Tongue (tissue), 2 donors: ENCODE data around the gene CT55. TPM values are rescaled to one million over a fixed set of nuclear protein-coding genes. Genes with fewer than 3 reads are reported as not detected.
A peak's percentile ranks its signal among the peaks of the same experiment; 100 is the strongest.
"Not testable (repeated sequence)": the region's sequence is repeated elsewhere in the genome, so short reads cannot be mapped to it uniquely, and the experiment has no call there.

Experiments
- DNase-seq: peaks from one replicate; pipeline ENCODE4 v3.0.0-alpha.2; 2015
- total RNA-seq: library from RNA; depleted of rRNA; stranded (reverse); fragments of >200 nt; gene quantifications from one replicate; pipeline ENCODE4 v1.2.3, GENCODE V29; 2014

The CT55 gene
- total RNA-seq, result not detected

- DNase-seq, result no peak
These were observed at the start of gene CT55 for GRCh38 chrX:135170877-135171519. Gene CT55 (minus strand): TSS chrX:135171398. CDS start chrX:135171171, 227 bp downstream.

- no peak for DNase-seq
These were observed 42.1 kb upstream of the CT55 start for GRCh38 chrX:135213200-135213844.

GRCh38 chrX:135206427-135206826 lies 35.2 kb upstream of the CT55 start:
- DNase-seq, result not testable (repeated sequence)

DNA sequence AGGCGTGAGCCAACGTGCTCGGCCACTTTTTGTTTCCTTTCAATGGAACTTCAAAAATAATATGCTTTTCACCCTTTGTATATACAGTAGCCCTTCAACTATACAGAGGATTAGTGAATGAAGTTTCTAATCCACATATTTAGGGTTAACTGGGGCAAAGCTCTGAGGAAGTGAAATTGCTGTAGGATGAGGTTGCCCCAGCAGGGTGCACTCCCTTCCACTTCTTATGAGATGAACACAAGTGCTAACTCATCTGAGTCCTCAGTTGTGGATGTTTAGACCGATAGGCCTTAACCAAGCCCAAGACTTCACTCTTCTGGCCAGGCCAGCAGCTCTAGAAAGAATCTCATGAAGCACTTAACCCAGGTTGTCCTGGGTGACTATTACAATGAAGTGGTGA lies 29.1 kb upstream of the CT55 start:
- no peak for DNase-seq

- no peak for DNase-seq
These were observed 23.5 kb upstream of the CT55 start for GRCh38 chrX:135194684-135195083.

DNA sequence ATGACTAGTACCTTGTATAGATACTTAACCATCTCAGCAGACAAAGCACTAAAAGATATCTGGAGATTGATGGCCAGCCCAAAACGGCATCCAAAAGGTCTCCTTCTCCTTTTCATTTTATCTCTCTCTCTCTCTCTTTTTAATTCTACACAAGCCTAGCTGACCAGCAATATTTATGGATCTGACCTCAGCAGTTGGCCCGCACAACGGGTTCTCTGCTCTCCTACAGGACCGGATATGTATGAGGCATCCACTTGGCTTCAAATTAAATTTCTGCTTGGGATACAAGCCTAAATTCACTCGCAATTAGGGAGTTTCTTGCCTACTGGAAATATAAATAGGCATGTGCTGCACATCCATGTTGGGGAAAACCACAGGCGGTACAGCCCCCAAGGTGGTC lies 22.5 kb upstream of the CT55 start:
- DNase-seq, result no peak

GRCh38 chrX:135191838-135192237 lies 20.6 kb upstream of the CT55 start:
- no peak for DNase-seq

DNA sequence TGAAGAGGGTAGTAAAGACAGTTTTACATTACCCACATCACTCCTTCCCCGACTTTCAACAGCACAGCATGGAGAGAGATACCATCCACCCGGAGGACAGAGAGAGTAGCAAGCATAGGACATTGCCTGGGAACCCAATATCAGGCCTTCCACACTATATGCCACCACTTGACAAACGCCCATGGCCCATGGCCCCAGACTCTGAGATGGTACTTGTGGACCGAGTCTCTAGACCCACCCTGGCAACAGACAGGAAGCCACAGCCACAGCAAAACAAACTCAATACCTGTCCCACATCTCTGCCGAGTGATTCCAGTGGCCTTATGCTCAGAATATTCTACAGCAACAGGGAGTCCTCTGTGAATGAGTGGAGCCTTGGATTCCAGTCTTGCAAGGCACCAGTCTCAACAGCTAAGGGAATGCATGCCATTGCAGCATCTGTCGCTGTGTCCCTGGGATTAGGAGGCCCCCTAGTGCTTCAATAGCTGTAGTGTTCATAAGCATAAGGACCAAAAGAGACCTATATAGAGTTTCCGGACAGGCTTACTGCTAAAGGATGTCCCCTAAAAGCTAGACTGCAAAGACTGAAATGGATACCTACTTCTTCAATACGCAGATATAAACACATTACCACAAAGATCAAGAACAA lies 14.7 kb upstream of the CT55 start:
- DNase-seq, result peak; percentile 72

DNA sequence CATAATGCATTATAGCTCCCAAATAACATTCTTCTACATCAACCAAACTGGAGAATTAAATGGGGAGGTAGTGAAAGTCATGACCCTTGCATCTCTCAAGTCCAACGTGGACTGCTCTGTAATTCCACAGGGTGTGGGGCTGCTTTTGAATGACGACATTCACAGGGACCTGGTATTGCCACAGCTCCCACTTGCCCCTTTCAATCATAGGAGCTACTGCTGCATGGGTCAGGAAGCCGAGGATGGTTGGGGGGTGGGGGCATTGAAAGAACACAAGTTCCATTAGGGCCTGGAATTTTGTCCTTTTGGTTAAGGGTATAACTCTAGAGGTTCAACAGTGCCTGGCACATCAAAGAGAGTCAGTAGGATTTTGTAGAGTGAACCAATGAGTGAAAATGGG lies 7.4 kb upstream of the CT55 start:
- DNase-seq, result no peak

- no peak for DNase-seq
These were observed 730 bp downstream of the CT55 start for GRCh38 chrX:135170468-135170867.

GRCh38 chrX:135169534-135169933 lies 1.7 kb downstream of the CT55 start:
- not testable (repeated sequence) for DNase-seq

GRCh38 chrX:135168486-135168885 lies 2.7 kb downstream of the CT55 start:
- DNase-seq, result no peak

GRCh38 chrX:135154688-135155087 lies 16.5 kb downstream of the CT55 start:
- not testable (repeated sequence) for DNase-seq

DNA sequence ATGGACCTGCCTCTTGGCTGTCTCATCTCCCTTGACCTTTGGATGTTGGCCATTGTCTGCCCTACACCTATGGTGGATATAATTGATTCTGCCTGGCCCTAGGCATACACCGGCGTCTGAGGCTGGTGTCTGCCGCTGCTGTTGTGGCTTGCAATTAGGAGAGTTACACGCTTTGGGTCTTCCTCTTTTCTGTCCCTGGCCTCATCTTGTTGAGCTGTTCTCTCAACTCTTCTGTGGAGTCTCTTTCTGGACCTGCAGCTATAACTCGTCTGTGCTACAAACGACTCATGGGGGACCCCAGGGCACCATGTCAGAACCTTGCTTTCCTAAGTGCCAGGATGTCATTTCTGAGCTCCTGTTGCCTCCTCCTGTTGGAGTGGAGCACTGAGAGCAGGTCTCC lies 45.1 kb downstream of the CT55 start:
- not testable (repeated sequence) for DNase-seq

DNA sequence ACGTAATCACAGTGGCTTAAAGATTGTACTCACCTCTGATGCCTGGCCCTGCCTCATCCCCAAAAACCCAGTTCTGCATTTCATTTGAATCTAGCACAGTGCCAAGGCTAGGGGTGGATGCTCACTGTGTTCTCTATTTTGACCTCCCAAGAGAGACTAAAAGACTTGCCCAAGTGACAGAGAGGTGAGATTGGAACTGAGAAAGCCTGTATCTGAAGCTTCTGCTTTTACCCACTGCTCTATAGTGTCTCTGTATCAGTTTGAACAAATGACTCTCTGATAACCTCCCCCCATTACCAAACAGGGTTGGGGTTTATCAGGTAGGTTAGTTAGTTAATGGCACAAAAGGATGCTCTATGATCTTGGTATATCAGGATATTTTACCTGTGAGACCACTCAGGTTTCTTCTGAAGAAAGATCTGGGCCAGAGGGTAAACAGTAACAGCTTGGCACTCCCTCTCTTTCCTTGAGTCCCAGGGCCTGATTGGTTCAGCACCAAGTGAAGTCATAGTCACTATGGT lies 51.1 kb downstream of the CT55 start, which contains the start of gene ETDB:
Gene ETDB (minus strand): TSS at position 471 of the 521 bp plus-strand sequence. CDS start 1,265 bp downstream, outside the sequence.
- not testable (repeated sequence) for DNase-seq

- DNase-seq, result not testable (repeated sequence)
These were observed 55.1 kb downstream of the CT55 start for GRCh38 chrX:135116064-135116463.

GRCh38 chrX:135114392-135114791 lies 56.8 kb downstream of the CT55 start:
- no peak for DNase-seq

DNA sequence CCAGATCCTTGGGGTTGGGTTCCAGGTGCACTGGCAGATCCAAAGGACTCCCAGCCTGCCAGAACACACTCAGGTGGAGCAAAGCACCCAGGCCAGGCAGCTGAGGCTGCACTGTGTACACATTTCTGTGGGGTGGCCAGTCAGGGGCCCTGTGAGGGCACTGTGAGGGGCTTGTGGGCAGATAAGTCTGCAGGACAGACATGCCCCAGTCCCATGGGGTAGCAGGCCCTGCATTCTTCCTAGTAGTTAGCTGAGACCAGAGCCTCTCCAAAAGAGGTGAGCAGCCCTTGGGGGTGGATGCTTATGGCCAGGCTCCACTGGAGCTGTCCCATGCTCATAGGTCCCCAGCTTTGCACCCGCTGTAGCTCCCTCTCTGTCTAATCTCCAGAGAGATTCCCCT lies 58.5 kb downstream of the CT55 start:
- no peak for DNase-seq

GRCh38 chrX:135112096-135112729 lies 59.0 kb downstream of the CT55 start:
- peak; percentile 8 for DNase-seq

DNA sequence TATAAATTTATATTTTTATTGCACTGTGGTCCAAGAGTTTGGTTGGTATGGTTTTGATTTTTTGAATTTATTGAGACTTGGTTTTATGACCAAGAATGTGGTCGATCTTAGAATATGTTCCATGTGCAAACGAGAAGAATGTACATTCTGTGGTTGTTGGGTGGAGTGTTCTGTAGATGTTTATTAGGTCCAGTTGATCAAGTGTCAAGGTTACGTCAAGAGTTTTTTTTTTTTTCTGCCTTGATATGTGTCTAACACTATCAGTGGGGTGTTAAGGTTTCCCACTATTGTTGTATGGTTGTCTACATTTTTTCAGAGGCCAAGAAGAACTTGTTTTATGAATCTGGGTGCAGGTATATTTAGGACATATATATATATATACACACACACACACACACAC lies 61.6 kb downstream of the CT55 start:
- DNase-seq, result no peak
